K562 (cell line): ENCODE measurements around the gene LTBP1. TPM values are rescaled to one million over a fixed set of nuclear protein-coding genes. Genes with fewer than 3 reads are reported as not detected.
A peak's percentile ranks its signal among the peaks of the same experiment; 100 is the strongest.

ENCODE experiments used
- ATF1 ChIP-seq, 2 experiments: fragments of 450-650 bp in 1 of 2; IDR thresholded peaks; 2 replicates each; pipeline ENCODE4 v1.6.1; 2016; ENCODE audit warnings: missing compliant biosample characterization in 1 of 2, missing genetic modification characterization in 1 of 2
- BDP1 ChIP-seq: IDR thresholded peaks from 3 replicates; pipeline ENCODE4 v1.6.1; 2011; ENCODE audit not compliant: insufficient read length, insufficient read depth
- E2F3 ChIP-seq: fragments of 250-450 bp; sonication (Bioruptor Pico); IDR thresholded peaks from 2 replicates; pipeline ENCODE4 v1.4.0; 2020; ENCODE audit warnings: mild to moderate bottlenecking
- HMG20B ChIP-seq: fragments of 250-450 bp; sonication (Bioruptor Pico); IDR thresholded peaks from 2 replicates; pipeline ENCODE4 v1.5.0; 2021; ENCODE audit warnings: mild to moderate bottlenecking
- LCOR ChIP-seq: sonication (generic); formaldehyde crosslinking; IDR thresholded peaks from 2 replicates; pipeline ENCODE4 v1.8.0; 2022; ENCODE audit warnings: mild to moderate bottlenecking, missing genetic modification reagents
- MAFK ChIP-seq: IDR thresholded peaks from 2 replicates; pipeline ENCODE4 v1.6.1; 2011; ENCODE audit warnings: low read length, improper control_type of control experiment
- MYBL2 ChIP-seq, 2 experiments: fragments of 450-650 bp in 1 of 2; sonication (generic) in 1 of 2; formaldehyde crosslinking in 1 of 2; IDR thresholded peaks; 2 replicates each; pipeline versions ENCODE4 v1.6.1 to v1.8.1; 2017 to 2022; ENCODE audit warnings: borderline replicate concordance in 1 of 2, inconsistent platforms in 1 of 2, low read depth in 1 of 2, mild to moderate bottlenecking in 1 of 2, missing genetic modification reagents in 1 of 2, moderate library complexity in 1 of 2
- PBX2 ChIP-seq, 2 experiments: IDR thresholded peaks in 1 of 2; conservative IDR thresholded peaks in 1 of 2; 2 replicates each; pipeline ENCODE4 v1.6.1; 2016; ENCODE audit warnings: low read depth in 2 of 2, mild to moderate bottlenecking in 1 of 2, missing compliant biosample characterization in 1 of 2, missing genetic modification characterization in 1 of 2, moderate library complexity in 1 of 2
- SAFB2 ChIP-seq: fragments of 200-400 bp; formaldehyde crosslinking; IDR thresholded peaks from 2 replicates; pipeline ENCODE4 v1.6.1; 2018; ENCODE audit warnings: borderline replicate concordance, low read length, low read depth, moderate library complexity; ENCODE audit not compliant: severe bottlenecking
- ZEB2 ChIP-seq: fragments of 450-650 bp; IDR thresholded peaks from 2 replicates; pipeline ENCODE4 v1.6.1; 2016
- ZHX1 ChIP-seq: fragments of 150-350 bp; conservative IDR thresholded peaks from 2 replicates; pipeline ENCODE4 v1.6.1; 2014; ENCODE audit warnings: low read length
- ZNF175 ChIP-seq: fragments of 200-800 bp; sonication (Bioruptor generic); IDR thresholded peaks from 2 replicates; pipeline ENCODE4 v1.6.1; 2016; ENCODE audit warnings: low read depth, mild to moderate bottlenecking, missing genetic modification characterization, missing compliant biosample characterization
- ZNF277 ChIP-seq: fragments of 250-450 bp; sonication (Bioruptor Pico); IDR thresholded peaks from 2 replicates; pipeline ENCODE4 v1.8.0; 2022; ENCODE audit warnings: inconsistent platforms, mild to moderate bottlenecking, moderate library complexity, borderline replicate concordance
- ZNF740 ChIP-seq, 3 experiments: fragments of 200-800 bp in 1 of 3; sonication (Bioruptor generic) in 1 of 3; sonication (generic) in 1 of 3; formaldehyde crosslinking in 1 of 3; IDR thresholded peaks; 2 replicates each; pipeline versions ENCODE4 v1.6.1 to v1.8.0; 2016 to 2022; ENCODE audit warnings: mild to moderate bottlenecking in 2 of 3, missing compliant biosample characterization in 2 of 3, missing genetic modification characterization in 2 of 3, missing genetic modification reagents in 1 of 3
- polyA plus RNA-seq, 8 experiments: library from polyadenylated mRNA; depleted of rRNA in 4 of 8; stranded (reverse) in 5 of 8; unstranded in 3 of 8; fragments of >200 nt; fragmentation: Nextera tagmentation in 2 of 8; fragmentation: Illumina TruSeq in 1 of 8; extraction: Ambion mirVana in 2 of 8; extraction: Trizol in 1 of 8; gene quantifications; 2 replicates each; pipeline versions ENCODE4 v1.2.1 to v1.2.3, GENCODE V29; 2011 to 2014; ENCODE audit warnings: inconsistent platforms in 1 of 8, missing spikeins in 1 of 8
- total RNA-seq, 7 experiments: library from RNA; depleted of rRNA in 6 of 7; stranded (reverse); fragments of >200 nt in 6 of 7; fragmentation: Illumina TruSeq in 2 of 7; extraction: Trizol in 2 of 7; gene quantifications; 2 replicates each; pipeline versions ENCODE4 v1.2.1 to v1.2.3, GENCODE V29; 2011 to 2021; ENCODE audit warnings: low replicate concordance in 1 of 7

LTBP1 gene
- total and polyA plus RNA-seq, 9 of the 15 experiments (the other 6 are each of a cell fraction or from before 2014, with no cell fraction given) = 3.6 to 16.4 (median 8.5) TPM

GRCh38 chr2:33108483-33109443, 162.0 kb downstream of the LTBP1 start (continued):
- TF ChIP-seq MYBL2 (IDR thresholded peaks at IDR 0.05; ENCODE audit: low read depth) (no peak), MYBL2 (CRISPR knock-in tag; IDR thresholded peaks at IDR 0.05; ENCODE audit: borderline replicate concordance) (no peak), ZNF740 (CRISPR knock-in tag; IDR thresholded peaks at IDR 0.05) (no peak), ZNF740 (tag; IDR thresholded peaks at IDR 0.05) (no peak), E2F3 (CRISPR knock-in tag) (no peak), ZHX1 (no peak), SAFB2 (no peak), LCOR (peak; percentile 87), PBX2 (CRISPR knock-in tag; IDR thresholded peaks at IDR 0.05; ENCODE audit: low read depth) (no peak), PBX2 (tag; conservative IDR thresholded peaks at IDR 0.05; ENCODE audit: low read depth) (peak; percentile 69), ZNF175 (CRISPR knock-in tag) (peak; percentile 95), MAFK (peak; percentile 1; the same call in 1 of the 2 replicates), BDP1 (no peak), HMG20B (CRISPR knock-in tag) (no peak), ZEB2 (peak; percentile 43), ATF1 (CRISPR knock-in tag; IDR thresholded peaks at IDR 0.05) (no peak), ATF1 (tag; IDR thresholded peaks at IDR 0.05) (peak; percentile 75), ZNF277 (no peak)
